Tibial artery (tissue), 4 donors: ENCODE measurements around the gene CRTC1.
A peak's percentile ranks its signal among the peaks of the same experiment; 100 is the strongest.

Source experiments
- DNase-seq, 2 donors: peaks; one replicate each; pipeline ENCODE4 v3.0.0-alpha.2; 2019
- H3K27ac ChIP-seq, 2 donors: fragments of 200-600 bp; sonication (generic) in 1 of 2; 1 replicate in 1 of 2; 2 replicates in 1 of 2; pipeline ENCODE4 v1.5.1; 2018 to 2019; ENCODE audit warnings: mild to moderate bottlenecking in 1 of 2
- H3K27me3 ChIP-seq, 2 donors: fragments of 200-600 bp; sonication (generic) in 1 of 2; one replicate each; pipeline versions ENCODE4 v1.5.1 to v1.6.0; 2016 to 2019
- H3K36me3 ChIP-seq, 3 donors: fragments of 200-600 bp; sonication (generic) in 2 of 3; one replicate each; pipeline ENCODE4 v1.5.1; 2016 to 2019; ENCODE audit warnings: mild to moderate bottlenecking in 2 of 3
- H3K4me1 ChIP-seq, 4 donors: fragments of 200-600 bp; sonication (generic) in 2 of 4; 1 replicate in 3 of 4; 2 replicates in 1 of 4; pipeline ENCODE4 v1.5.1; 2016 to 2019
- H3K4me3 ChIP-seq, 2 donors: fragments of 200-600 bp; sonication (generic) in 1 of 2; 1 replicate in 1 of 2; 2 replicates in 1 of 2; pipeline ENCODE4 v1.5.1; 2018 to 2019; ENCODE audit warnings: mild to moderate bottlenecking in 2 of 2
- H3K9me3 ChIP-seq, 3 donors: fragments of 200-600 bp; sonication (generic) in 1 of 3; one replicate each; pipeline ENCODE4 v1.5.1; 2016 to 2019
- CTCF ChIP-seq, 2 experiments: fragments of 200-600 bp in 1 of 2; fragments of 450-650 bp in 1 of 2; IDR thresholded peaks; one replicate each; pipeline ENCODE4 v1.5.1; 2017 to 2019; ENCODE audit warnings: antibody characterized with exemption in 2 of 2, mild to moderate bottlenecking in 1 of 2, moderate library complexity in 1 of 2
- intact Hi-C: fragments of 100-400 bp; cut with DNase I; formaldehyde crosslinking; loops from one replicate; pipeline ENCODE4 v1.15.0; 2023; ENCODE audit warnings: low total_unique reads

The CRTC1 gene

GRCh38 chr19:18636969-18637629, 46.4 kb upstream of the CRTC1 start, which contains the start of gene KLHL26:
KLHL26 (plus strand) TSS chr19:18637028; CDS start chr19:18637055, 27 bp downstream.
- intact Hi-C loops, result no loop called here
- Histone ChIP-seq H3K4me1 (peaks cover 0 to 34% (median 16%) of the 10 kb centered on the region in 4 donors), H3K9me3 (no peaks in the 10 kb centered on the region), H3K36me3 (no peaks in the 10 kb centered on the region), H3K4me3 (peak within 1 kb of the TSS; percentile 79 to 82), H3K27ac (peak within 1 kb of the TSS; percentile 90), H3K27me3 (no peaks in the 10 kb centered on the region)
- peak in 1 of 2 donors; percentile 79 for DNase-seq
- TF ChIP-seq CTCF (IDR thresholded peaks at IDR 0.05), result no peak

GRCh38 chr19:18637673-18638630, 45.5 kb upstream of the CRTC1 start:
- Histone ChIP-seq H3K4me3 (peak overlapping the region; percentile 79 to 82), H3K27me3 (no peaks in the 10 kb centered on the region), H3K27ac (peak overlapping the region; percentile 90), H3K36me3 (no peaks in the 10 kb centered on the region), H3K9me3 (no peaks in the 10 kb centered on the region), H3K4me1 (peaks cover 0 to 34% (median 16%) of the 10 kb centered on the region in 4 donors)
- intact Hi-C loops, result no loop called here
- TF ChIP-seq CTCF (IDR thresholded peaks at IDR 0.05), result no peak
- DNase-seq, result no peak

GRCh38 chr19:18639706-18640243, 43.7 kb upstream of the CRTC1 start:
- Histone ChIP-seq H3K27ac (peak overlapping the region in 1 of 2 donors; percentile 21), H3K27me3 (no peaks in the 10 kb centered on the region), H3K4me3 (no peak overlapping the region), H3K36me3 (no peaks in the 10 kb centered on the region), H3K9me3 (no peaks in the 10 kb centered on the region), H3K4me1 (peaks cover 3 to 47% (median 24%) of the 10 kb centered on the region in 4 donors)
- intact Hi-C loops, result no loop called here
- DNase-seq, result no peak
- no peak for TF ChIP-seq CTCF (IDR thresholded peaks at IDR 0.05)

GRCh38 chr19:18644196-18645034, 39.1 kb upstream of the CRTC1 start:
- Histone ChIP-seq H3K27ac (peak overlapping the region; percentile 96 to 99), H3K4me3 (peak overlapping the region; percentile 36 to 41), H3K27me3 (no peaks in the 10 kb centered on the region), H3K9me3 (no peaks in the 10 kb centered on the region), H3K36me3 (no peaks in the 10 kb centered on the region), H3K4me1 (peaks cover 7 to 59% (median 54%) of the 10 kb centered on the region in 4 donors)
- intact Hi-C loops, result no loop called here
- peak in 1 of 2 experiments; percentile 35 for TF ChIP-seq CTCF (IDR thresholded peaks at IDR 0.05)
- DNase-seq, result peak in 1 of 2 donors; percentile 85

GRCh38 chr19:18645035-18645511, 38.4 kb upstream of the CRTC1 start:
- H3K4me1 ChIP-seq, result peaks cover 7 to 66% (median 61%) of the 10 kb centered on the region in 4 donors
- intact Hi-C loops, result no loop called here
- no peaks in the 10 kb centered on the region for H3K9me3 ChIP-seq
- H3K4me3 ChIP-seq, result peak overlapping the region; percentile 36 to 41
- TF ChIP-seq CTCF (IDR thresholded peaks at IDR 0.05), result no peak
- H3K27me3 ChIP-seq, result no peaks in the 10 kb centered on the region
- no peaks in the 10 kb centered on the region for H3K36me3 ChIP-seq
- H3K27ac ChIP-seq, result peak overlapping the region; percentile 96 to 99
- DNase-seq, result peak; percentile 75 to 94
